ENCODE measurements around the gene PDE3B. TPM values are rescaled to one million over a fixed set of nuclear protein-coding genes. Genes with fewer than 3 reads are reported as not detected.
A peak's percentile ranks its signal among the peaks of the same experiment; 100 is the strongest.
"Not testable (repeated sequence)": the region's sequence is repeated elsewhere in the genome, so short reads cannot be mapped to it uniquely, and the experiment has no call there.

Gene PDE3B
- total RNA-seq, 1 experiment from 2014 or later: 25.2 TPM

DNA sequence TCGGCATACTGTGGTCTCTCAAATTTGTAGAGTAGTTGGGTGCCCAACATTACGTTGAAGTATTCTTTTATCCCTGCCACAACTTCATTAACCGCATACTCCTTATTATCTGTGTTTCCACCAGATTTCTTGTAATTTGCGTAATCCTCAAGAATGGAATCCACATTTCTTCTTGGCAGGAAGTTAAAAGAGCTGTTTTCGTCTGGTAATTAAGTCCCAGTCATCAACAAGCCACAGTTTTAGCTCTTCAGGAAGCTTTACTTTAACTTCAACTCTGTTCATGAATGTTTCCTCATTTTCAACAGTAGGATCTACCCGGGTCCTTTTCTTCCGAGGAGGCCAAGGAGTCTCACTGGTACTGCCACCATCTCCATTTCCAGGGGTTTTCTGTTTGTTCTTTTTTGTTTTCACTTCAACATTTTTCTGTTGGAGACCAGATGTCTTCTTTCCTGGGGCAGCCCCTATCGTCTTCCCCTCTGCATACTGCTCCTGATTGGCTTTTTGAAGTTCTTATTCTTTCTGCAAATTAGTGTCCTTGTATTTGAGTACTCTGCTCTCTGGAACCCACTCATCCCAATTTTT lies 30.3 kb downstream of the PDE3B start:
- DNase-seq (ENCODE audit: extremely low read depth, low read depth): no peak

DNA sequence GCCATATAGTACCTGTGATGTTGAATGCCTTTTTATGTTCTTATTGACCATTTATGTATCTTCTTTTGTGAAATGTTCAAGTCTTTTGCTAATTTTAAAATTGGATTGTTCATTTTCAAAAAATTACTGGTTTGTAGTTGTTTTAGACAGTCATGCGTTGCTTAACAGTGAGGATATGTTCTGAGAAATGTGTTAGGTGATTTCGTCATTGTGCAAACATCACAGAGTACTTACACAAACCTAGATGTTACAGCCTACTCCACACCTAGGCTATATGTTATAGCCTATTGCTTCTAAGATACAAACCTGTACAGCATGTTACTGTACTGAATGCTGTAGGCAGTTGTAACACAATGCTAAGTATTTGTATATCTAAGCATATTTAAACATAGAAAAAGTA lies 32.5 kb downstream of the PDE3B start:
- no peak for DNase-seq (ENCODE audit: extremely low read depth, low read depth)

DNA sequence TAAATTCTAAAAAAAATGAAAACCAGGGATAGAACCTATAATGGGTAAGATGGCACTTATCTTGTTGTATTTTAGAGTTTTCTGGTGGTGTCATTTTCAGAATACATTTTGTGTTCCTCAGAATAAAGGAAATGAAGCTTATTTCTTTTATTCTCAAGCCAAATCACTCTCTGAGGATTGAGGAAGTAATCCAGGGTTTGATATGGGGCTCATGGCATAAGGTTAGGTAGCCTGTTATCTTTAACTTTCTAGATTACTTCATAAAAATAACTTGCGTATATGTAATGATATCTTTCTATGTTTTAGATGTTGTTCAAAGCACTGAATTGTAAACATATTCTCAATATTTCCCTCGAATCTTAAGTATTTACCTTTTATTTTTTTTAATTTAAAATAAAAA lies 33.5 kb downstream of the PDE3B start:
- no peak for DNase-seq (ENCODE audit: extremely low read depth, low read depth)

DNA sequence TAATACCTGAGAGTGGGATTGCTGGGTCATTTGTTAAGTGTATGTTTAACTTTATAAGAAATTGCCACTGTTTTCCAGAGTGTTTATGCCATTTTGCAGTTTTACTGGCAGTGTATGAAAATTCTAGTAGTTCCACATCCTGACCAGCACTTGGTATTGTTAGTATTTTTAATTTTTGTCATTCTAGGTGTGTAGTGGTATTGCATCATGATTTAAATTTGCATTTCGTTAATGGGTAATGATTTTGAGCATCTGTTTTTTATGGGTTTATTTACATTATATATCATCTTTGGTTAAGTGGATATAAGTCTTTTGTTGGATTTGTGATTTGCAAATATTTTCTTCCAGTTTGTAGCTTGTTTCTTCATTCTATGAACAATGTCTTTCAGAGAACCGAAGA lies 34.7 kb downstream of the PDE3B start:
- DNase-seq (ENCODE audit: extremely low read depth, low read depth): no peak

DNA sequence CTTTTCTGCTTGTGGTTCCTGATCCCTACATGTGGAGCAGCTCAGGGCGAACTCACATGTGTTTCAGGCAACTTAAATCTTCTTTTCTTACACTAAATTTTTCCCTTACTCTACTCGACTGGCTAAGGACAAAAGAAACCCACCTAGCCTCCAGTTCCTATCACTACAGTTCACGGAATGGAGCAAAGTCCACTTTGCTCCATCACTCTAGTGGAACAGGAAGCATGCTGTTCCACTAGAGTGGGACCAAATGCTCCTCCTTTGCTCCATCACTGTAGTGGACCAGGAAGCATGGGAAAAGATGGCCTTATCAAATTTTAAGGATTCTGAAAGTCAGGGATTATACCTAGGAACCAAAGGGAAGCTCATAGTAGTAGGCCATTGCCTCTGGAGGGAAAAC lies 36.1 kb downstream of the PDE3B start:
- DNase-seq (ENCODE audit: extremely low read depth, low read depth): no peak

DNA sequence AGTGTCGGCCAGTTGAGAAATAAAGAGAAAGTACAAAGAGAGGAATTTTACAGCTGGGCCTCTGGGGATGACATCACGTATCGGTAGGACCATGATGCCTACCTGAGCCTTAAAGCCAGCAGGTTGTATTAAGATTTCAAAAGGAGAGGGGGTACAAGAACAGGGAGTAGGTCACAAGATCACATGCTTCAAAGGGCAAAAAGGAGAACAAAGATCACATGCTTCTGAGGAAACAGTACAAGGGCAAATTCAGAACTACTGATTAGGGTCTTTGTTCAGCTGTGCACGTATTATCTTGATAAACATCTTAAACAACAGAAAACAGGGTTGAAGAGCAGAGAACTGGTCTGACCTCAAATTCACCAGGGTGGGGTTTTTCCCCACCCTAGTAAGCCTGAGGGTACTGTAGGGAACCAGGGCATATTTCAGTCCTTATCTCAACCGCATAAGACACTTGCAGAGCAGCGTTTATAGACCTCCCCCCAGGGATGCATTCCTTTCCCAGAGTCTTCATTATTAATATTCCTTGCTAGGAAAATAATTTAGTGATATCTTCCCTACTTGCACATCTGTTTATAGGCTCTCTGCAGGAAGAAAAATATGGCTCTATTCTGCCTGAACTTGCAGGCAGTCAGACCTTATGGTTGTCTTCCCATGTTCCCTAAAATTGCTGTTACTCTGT lies 40.8 kb downstream of the PDE3B start:
- DNase-seq (ENCODE audit: extremely low read depth, low read depth): not testable (repeated sequence)

DNA sequence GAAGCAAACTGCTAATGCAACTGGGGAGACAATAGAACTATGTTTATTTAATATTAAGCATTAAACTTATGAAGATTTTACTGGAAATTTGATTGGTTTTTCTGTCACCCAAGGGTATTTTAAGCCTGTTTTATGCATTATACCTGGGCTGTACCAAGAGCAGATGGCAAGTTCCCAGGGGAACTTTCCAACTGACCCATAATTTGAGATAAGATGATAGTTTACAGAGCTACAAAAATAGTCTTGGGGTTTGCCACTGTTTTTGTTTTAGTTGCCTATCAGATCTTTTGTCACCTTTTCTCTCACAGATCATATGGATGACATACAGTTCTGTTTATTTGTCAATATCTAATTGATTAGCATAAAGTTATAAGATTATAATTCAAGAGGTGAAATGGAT lies 43.9 kb downstream of the PDE3B start:
- DNase-seq (ENCODE audit: extremely low read depth, low read depth): no peak

DNA sequence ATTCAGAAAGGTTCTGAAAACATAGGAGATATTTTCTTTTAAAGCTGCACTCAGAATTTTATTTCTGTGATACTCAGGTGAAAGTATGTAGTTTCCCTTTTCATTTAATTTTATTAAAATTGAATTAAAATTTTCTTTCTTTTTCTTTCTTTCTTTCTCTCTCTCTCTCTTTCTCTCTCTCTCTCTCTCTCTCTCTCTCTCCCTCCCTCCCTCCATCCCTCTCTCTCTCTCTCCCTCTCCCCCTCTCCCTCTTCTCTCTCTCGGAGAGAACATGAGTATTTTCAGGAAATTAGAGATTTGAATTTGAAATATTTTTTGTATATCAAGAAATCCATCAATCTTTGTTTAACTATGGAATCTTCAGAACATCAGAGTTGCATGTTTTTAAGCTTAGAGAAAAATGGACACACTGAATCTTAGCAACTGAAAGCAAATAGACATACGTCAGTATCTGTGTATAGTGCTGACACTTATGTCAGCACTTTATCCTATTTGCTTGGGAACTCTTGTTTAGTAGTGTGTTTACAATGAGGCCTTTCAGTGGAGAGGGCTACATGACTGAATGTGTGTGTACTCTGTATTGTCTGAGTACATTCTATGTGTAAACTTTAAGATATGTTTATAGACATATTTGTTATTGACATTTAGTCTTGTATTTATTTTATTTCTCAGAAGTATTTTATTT lies 44.5 kb downstream of the PDE3B start:
- DNase-seq (ENCODE audit: extremely low read depth, low read depth): peak; percentile 13

DNA sequence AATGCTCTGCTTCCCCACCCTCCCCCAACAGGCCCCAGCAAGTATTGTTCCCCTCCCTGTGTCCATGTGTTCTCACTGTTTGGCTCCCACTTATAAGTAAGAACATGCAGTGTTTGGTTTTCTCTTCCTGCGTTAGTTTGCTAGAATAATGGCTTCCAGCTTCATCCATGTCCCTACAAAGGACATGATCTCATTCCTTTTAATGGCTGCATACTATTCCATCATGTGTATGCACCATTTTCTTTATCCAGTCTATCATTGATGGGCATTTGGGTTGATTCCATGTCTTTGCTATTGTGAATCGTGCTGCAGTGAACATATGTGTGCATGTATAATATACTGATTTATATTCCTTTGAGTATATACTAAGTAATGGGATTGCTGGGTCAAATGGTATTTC lies 52.1 kb downstream of the PDE3B start:
- not testable (repeated sequence) for DNase-seq (ENCODE audit: extremely low read depth, low read depth)

DNA sequence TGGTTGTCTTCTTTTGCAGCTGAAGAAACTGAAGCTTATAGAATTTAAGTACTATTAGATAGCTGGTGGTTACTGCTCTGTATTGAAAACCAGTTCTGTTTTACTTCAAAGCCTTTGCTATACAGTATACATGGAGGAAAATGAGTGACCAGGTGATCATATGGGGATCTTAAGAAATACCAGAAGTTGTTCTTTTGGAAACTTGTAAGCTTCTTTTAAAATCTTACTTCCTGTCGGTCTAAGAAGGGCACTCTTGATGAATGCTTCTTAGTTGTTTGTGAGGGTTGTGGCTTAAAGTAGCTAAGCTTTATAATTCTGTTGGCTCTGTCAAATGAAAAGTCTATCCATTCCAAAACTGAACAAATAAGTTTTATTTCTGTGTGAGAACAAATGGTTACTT lies 55.2 kb downstream of the PDE3B start:
- no peak for DNase-seq (ENCODE audit: extremely low read depth, low read depth)

DNA sequence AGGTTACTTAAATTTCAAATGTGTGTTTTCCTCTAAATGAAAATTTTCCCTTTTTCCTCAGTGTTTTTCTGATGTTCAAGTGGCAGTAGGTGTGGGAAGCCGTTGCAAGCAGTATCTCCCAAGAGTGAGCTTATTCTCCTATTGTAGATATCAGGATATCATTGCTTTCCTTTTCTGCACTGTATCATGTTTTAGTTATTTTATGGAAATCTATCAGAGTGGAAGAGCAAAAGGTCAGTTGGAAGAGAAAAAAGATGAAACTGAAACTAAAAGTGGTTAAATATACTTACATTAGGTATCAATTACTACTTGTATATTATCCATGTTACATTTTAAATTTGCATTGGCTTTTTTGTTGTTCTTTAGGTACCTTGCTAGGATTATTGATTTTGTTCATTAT lies 57.0 kb downstream of the PDE3B start:
- no peak for DNase-seq (ENCODE audit: extremely low read depth, low read depth)

DNA sequence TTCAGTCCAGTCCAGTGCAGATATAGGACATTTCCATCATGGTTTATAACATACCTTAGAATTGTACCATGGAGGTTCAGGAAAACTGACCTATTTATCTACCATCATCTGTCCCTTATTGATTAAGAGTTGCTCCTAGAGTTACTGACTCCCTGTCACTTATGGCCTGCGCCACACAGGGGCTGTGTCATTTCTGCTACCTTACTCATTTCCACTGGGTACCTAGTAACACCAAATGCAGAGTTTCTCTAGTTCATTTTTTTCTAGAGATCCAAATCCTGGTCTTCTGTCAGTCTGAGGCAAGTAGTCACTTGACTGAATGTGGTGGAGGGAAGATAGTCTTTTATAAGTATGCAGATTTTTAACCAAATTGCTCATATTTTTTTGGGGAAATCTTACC lies 59.2 kb downstream of the PDE3B start:
- no peak for DNase-seq (ENCODE audit: extremely low read depth, low read depth)

DNA sequence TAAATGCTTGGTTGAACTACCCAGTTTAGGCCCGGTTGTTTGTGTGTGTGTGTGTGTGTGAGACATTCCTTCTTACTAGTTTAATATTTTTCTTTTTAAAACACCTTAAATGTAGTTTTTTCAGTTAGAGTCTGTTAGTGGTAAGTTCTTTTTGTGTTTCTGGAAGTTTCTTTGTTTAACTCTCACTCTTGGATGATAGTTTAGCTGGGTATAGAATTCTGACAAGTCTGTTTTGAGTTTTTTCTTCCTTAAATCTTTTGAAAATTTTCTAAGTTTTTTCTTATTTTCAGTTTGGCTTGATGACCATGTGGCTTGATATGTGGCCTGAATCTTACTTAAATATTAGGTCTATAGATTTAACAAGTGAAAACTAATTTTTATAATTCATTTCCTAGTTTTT lies 60.1 kb downstream of the PDE3B start:
- no peak for DNase-seq (ENCODE audit: extremely low read depth, low read depth)

DNA sequence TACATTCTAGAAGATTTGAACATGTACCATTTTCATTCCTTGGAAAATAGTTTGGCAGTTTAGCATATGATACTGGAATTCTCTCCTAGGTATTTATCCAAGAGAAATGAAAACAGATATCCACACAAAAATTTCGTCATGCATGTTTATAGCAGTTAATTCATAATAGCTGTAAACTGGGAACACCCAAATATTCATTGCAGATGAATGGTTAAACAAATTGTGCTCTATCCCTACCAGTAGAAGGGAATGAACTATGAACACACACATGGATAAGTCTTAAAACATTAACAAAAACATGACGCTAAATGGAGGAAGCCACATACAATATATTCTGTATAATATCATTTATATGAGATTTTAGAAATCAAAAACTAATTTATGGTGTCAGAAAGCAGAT lies 61.5 kb downstream of the PDE3B start:
- no peak for DNase-seq (ENCODE audit: extremely low read depth, low read depth)

DNA sequence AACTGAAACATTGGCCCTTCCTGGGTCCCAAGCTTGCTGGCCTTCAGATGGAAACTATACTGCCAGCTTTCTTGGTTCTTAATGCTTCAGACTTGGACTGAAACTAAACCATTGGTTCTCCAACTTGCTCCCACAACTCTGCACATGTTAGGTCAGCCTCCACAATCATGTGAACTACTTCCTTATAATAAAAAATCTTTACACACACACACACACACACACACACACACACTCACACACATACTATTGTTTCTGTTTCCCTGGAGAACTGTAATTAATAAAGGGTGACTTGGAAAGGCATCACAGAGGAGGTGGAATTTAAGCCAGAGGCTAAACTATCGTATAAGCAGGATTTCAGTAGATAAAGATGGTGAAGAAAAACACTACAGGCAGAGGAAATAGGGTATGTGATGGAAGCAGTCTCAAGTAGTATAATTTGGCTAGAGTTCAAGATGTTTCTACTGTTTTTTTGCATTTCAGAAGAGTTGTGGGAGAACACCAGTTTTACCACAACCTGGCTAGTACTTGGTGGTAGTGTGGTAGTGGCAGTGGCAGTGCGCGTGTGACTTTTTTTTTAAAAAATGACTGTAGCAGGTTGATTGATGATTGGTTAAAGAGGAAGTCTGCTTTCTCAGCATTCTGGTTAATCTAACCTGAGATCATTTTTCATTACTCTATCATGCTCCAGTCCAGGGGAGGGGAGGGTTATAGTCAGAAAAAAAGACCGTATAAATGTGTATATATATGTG lies 70.1 kb downstream of the PDE3B start:
- no peak for DNase-seq (ENCODE audit: extremely low read depth, low read depth)

DNA sequence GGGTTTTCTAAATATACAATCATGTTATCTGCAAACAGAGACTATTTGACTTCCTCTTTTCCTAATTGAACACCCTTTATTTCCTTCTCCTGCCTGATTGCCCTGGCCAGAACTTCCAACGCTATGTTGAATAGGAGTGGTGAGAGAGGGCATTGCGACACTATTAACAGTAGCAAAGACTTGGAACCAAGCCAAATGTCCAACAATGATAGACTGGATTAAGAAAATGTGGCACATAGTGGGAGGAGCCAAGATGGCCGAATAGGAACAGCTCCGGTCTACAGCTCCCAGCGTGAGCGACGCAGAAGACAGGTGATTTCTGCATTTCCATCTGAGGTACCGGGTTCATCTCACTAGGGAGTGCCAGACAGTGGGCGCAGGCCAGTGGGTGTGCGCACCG lies 72.1 kb downstream of the PDE3B start:
- DNase-seq (ENCODE audit: extremely low read depth, low read depth): not testable (repeated sequence)

DNA sequence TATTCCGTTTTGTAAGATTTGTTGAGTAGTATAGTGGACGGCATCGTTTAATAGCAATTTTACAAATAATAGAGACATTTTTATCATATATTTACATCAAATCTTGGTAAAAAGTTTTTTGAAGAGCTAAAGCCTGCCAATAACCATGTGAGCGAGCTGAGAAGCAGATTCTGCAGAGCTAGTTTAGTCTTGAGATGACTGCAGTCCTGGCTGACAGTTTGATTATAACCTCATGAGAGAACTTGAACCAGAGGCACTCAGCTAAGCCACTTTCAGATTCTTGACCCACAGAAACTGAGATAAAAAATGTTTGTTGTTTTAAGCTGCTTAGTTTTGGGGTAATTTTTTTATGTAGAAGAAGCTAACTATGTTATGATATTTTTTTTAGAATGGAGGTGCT lies 78.9 kb downstream of the PDE3B start:
- no peak for DNase-seq (ENCODE audit: extremely low read depth, low read depth)

DNA sequence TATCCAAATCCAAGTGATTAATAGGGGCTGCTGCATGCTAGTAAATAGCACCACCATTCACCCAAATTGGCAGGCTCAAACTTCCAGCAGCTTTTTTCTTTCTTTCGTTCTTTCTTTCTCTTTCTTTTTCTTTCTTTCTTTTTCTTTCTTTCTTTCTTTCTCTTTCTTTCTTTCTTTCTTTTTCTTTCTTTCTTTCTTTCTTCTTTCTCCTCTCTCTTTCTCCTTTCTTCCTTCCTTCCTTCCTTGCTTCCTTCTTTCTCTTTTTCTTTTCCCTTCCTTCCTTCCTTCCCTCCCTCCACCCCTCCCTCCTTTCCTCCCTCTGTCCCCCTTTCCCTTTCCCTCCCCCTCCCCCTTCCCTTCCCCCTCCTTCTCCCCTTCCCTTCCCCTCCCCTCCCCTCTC lies 81.5 kb downstream of the PDE3B start:
- no peak for DNase-seq (ENCODE audit: extremely low read depth, low read depth)

DNA sequence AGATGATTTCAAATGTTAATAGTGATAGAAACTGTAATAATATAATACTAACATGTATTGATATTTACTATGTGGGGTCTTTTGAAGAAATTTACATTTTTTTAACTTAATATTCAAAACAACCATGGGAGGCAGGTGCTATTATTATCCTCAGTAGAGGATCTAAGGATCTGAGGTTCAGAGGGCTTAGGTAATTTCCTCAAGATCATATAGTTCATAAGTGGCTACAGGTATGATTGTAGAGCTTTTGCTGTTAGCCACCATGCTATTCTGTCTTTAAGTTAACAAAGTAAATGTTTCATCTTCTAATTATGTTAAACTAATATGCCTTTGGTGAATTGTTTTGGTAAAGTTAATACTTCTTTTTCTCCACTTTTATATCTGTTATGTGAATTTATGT lies 83.6 kb downstream of the PDE3B start:
- DNase-seq (ENCODE audit: extremely low read depth, low read depth): no peak

DNA sequence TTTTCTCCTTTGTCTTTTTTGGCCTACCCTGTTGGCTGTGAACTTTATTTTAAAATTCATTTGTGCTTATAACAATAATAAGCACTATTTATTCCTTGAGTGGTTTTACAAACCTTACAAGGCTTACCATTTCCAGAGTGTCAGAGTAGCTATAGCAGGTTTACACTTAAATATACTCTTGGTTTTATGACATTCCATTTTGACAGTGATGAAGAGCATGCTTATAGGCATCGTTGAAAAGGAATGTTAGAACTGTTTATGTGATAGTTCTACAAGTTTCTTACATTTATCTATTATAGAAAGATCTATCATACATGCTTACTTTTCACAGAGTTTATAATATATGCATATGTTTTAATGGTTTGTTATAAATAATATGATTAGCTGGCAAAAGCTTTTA lies 84.1 kb downstream of the PDE3B start:
- DNase-seq (ENCODE audit: extremely low read depth, low read depth): no peak

DNA sequence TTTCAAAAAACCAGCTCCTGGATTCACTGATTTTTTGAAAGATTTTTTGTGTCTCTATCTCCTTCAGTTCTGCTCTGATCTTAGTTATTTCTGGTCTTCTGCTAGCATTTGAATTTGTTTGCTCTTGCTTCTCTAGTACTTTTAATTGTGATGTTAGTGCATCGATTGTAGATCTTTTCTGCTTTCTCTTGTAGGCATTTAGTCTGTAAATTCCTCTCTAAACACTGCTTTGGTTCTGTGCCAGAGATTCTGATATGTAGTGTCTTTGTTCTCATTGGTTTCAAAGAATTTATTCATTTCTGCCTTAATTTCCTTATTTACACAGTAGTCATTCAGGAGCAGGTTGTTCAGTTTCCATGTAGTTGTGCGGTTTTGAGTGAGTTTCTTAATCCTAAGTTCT lies 96.9 kb downstream of the PDE3B start:
- DNase-seq (ENCODE audit: extremely low read depth, low read depth): not testable (repeated sequence)

DNA sequence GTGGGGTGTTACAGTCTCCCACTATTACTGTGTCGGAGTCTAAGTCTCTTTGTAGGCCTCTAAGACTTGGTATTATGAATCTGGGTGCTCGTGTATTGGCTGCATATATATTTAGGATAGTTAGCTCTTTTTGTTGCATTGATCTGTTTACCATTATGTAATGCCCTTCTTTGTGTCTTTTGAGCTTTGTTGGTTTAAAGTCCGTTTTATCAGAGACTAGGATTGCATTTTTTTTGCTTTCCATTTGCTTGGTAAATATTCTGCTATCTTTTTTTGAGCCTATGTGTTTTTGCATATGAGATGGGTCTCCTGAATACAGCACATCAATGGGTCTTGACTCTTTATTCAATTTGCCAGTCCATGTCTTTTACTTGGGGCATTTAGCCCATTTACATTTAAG lies 97.6 kb downstream of the PDE3B start:
- DNase-seq (ENCODE audit: extremely low read depth, low read depth): no peak

Measured in NCI-H460 (cell line).